Neural progenitor cell (in vitro differentiated cells): ENCODE measurements around the gene SRBD1.

ENCODE experiments used
- EZH2phosphoT487 ChIP-seq: fragments of 200-600 bp; sonication (generic); IDR thresholded peaks from 2 replicates; pipeline ENCODE4 v1.6.1; 2017; ENCODE audit warnings: antibody characterized with exemption
- TF ChIP-seq, protein P1 (sequence below): fragments of 200-600 bp; sonication (generic); IDR thresholded peaks from 2 replicates; pipeline ENCODE4 v1.5.1; 2017; ENCODE audit warnings: antibody characterized with exemption, mild to moderate bottlenecking

DNA sequence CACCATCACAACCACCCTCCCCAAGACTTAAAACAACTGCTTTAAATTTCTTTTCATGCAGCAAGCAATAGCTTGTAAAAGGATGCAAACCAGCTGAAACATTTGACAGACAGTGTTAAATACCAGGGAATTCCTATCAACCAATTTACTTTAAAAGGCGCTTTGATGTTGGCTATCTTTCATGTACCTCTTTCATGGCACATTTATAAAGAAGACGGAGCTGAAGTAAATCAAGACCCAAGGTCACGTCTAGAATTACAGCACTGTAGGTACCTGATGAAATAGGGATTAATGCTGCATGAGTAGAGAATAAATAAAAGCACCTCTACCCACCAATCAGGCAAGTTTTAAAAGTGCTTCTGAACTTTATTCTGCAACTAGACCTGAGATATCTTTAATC, 78.9 kb downstream of the SRBD1 start:
- TF ChIP-seq, protein P1, sequence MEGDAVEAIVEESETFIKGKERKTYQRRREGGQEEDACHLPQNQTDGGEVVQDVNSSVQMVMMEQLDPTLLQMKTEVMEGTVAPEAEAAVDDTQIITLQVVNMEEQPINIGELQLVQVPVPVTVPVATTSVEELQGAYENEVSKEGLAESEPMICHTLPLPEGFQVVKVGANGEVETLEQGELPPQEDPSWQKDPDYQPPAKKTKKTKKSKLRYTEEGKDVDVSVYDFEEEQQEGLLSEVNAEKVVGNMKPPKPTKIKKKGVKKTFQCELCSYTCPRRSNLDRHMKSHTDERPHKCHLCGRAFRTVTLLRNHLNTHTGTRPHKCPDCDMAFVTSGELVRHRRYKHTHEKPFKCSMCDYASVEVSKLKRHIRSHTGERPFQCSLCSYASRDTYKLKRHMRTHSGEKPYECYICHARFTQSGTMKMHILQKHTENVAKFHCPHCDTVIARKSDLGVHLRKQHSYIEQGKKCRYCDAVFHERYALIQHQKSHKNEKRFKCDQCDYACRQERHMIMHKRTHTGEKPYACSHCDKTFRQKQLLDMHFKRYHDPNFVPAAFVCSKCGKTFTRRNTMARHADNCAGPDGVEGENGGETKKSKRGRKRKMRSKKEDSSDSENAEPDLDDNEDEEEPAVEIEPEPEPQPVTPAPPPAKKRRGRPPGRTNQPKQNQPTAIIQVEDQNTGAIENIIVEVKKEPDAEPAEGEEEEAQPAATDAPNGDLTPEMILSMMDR, result no peak
- no peak for TF ChIP-seq EZH2phosphoT487
